Coronary artery (tissue), 2 donors: ENCODE results near the gene ZAP70.
A peak's percentile ranks its signal among the peaks of the same experiment; 100 is the strongest.

Experiments
- DNase-seq: peaks from one replicate; pipeline ENCODE4 v3.0.0-alpha.2; 2017; ENCODE audit warnings: low spot score
- H3K27ac ChIP-seq, 2 donors: fragments of 200-600 bp; sonication (generic); one replicate each; pipeline ENCODE4 v1.5.1; 2016 to 2019
- H3K4me3 ChIP-seq: fragments of 200-600 bp; sonication (generic); 2 replicates; pipeline ENCODE4 v1.5.1; 2016; ENCODE audit warnings: mild to moderate bottlenecking, moderate library complexity
- TF ChIP-seq, protein P1 (sequence below): fragments of 200-600 bp; sonication (generic); IDR thresholded peaks from one replicate; pipeline ENCODE4 v1.5.1; 2019; ENCODE audit warnings: antibody characterized with exemption

ZAP70 gene

GRCh38 chr2:97739893-97740245 lies 26.5 kb downstream of the ZAP70 start:
- Histone ChIP-seq H3K27ac (no peak overlapping the region), H3K4me3 (no peak overlapping the region)
- TF ChIP-seq, protein P1, sequence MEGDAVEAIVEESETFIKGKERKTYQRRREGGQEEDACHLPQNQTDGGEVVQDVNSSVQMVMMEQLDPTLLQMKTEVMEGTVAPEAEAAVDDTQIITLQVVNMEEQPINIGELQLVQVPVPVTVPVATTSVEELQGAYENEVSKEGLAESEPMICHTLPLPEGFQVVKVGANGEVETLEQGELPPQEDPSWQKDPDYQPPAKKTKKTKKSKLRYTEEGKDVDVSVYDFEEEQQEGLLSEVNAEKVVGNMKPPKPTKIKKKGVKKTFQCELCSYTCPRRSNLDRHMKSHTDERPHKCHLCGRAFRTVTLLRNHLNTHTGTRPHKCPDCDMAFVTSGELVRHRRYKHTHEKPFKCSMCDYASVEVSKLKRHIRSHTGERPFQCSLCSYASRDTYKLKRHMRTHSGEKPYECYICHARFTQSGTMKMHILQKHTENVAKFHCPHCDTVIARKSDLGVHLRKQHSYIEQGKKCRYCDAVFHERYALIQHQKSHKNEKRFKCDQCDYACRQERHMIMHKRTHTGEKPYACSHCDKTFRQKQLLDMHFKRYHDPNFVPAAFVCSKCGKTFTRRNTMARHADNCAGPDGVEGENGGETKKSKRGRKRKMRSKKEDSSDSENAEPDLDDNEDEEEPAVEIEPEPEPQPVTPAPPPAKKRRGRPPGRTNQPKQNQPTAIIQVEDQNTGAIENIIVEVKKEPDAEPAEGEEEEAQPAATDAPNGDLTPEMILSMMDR = no peak
- DNase-seq = no peak

DNA sequence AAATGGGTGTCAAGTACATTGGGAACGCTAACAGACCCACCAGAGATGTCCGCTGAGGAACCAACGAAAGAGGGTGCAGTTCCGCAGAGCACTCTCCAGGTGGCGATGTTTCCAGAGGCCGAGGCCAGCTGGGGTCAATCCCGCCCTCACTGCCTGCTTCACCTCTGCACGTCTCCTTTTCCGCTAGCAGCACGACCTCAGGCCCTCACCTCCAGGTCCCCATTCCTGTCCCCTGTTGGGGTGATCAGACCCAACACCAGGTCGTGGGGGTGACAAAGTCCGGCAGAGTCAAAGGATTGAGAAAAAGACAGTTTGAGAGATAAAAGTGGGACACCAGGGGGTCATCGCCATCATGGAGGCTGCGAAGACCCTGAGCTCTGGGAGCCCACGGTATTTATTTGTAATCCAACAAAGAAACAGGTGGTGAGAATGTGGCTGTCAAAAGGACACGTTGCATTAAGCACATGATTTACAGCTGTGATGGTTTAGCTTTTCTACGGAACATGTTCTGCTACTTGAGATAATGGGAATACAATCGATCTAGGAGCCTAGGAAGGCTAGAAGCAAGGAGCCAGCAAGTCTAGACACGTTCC lies 27.3 kb downstream of the ZAP70 start:
- DNase-seq = no peak
- no peak overlapping the region for H3K27ac ChIP-seq
- TF ChIP-seq, protein P1 = peak; percentile 33
- H3K4me3 ChIP-seq = no peak overlapping the region

DNA sequence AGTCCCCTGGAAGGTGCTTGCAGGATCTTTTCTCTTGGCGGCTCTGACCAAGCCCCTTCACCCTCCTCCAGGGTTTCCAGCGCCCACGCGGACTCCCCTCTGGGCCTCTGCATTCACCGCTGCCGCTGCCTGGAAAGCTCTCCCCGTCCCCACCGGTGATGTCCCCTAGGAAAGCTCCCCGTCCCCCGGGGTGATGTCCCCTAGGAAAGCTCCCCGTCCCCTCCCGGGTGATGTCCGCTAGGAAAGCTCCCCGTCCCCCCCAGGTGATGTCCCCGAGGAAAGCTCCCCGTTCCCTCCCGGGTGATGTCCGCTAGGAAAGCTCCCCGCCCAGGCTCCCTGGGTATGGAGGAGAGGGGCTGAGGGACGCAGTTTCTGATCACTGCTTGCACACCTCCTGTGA lies 27.9 kb downstream of the ZAP70 start:
- DNase-seq = no peak
- H3K4me3 ChIP-seq = no peak overlapping the region

GRCh38 chr2:97741686-97742085 lies 28.3 kb downstream of the ZAP70 start:
- Histone ChIP-seq H3K27ac (no peak overlapping the region), H3K4me3 (no peak overlapping the region)
- DNase-seq = no peak
- TF ChIP-seq, protein P1 = no peak

More for the DNA sequence above, 27.9 kb downstream of the ZAP70 start:
- TF ChIP-seq, protein P1 = no peak
- H3K27ac ChIP-seq = no peak overlapping the region

DNA sequence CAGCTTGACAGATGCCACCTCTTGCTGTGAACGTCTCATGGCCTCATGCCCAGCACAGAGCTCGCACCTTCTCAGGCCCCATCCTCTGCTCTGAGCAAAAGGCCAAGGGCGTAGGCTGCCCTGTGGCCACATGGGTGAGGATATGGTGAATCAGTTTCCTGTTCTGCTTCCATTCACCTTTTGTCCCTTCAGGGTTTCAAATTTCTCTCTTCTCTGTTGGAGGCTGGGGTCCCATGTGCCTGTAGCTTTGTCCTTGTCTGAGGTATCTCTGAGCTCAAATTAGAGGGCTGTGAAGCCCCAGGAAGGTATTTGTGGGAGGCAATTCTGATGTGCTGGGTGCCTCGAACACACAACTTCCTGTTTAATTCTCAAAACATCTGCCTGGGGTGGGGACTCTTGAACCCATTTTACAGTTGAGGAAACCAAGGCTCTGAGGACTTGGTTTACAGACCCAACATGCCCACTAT lies 29.0 kb downstream of the ZAP70 start:
- TF ChIP-seq, protein P1 = no peak
- no peak overlapping the region for H3K27ac ChIP-seq
- H3K4me3 ChIP-seq = no peak overlapping the region
- no peak for DNase-seq

GRCh38 chr2:97743913-97744312 lies 30.5 kb downstream of the ZAP70 start:
- Histone ChIP-seq H3K4me3 (no peak overlapping the region), H3K27ac (no peak overlapping the region)
- TF ChIP-seq, protein P1 = no peak
- no peak for DNase-seq

DNA sequence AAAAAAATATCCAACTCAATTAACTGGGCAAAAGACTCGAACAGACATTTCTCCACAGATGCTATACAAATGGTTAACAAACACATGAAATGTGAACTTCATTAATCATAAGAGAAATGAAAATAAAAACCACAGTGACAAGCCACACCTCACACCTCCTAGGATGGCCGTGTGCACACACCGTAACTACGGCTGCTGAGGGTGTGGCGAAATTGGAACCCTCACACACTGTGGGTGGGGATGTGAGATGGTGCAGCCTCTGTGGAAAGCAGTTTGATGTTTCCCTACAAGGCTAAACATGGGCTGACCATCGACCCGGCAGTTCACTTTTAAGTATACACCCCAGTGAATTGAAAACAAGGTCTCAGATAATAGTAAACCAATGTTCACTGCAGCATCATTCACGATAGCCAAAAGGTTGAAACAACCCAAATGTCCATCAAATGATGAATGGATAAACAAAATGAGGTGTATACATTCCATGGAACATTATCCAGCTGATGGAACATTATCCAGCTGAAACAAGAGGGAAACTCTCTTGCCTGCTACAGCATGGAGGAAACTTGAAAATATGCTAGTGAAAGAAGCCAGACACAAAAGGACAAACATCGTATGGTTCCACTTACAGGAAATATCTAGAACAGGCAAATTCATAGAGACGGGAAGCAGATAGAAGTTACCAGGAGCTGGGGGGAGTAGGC lies 32.2 kb downstream of the ZAP70 start:
- no peak overlapping the region for H3K4me3 ChIP-seq
- H3K27ac ChIP-seq = no peak overlapping the region
- TF ChIP-seq, protein P1 = no peak
- no peak for DNase-seq
